Keratinocyte (primary cell): ENCODE data around the gene UTF1. TPM values are rescaled to one million over a fixed set of nuclear protein-coding genes. Genes with fewer than 3 reads are reported as not detected.
A peak's percentile ranks its signal among the peaks of the same experiment; 100 is the strongest.

Experiments
- DNase-seq: peaks from one replicate; pipeline ENCODE4 v3.0.0-alpha.2; 2011; ENCODE audit warnings: low read depth, missing footprints, low spot score
- FAIRE-seq: peaks from 2 replicates; lab custom pipeline; 2011; peaks lifted over from hg19 to GRCh38; lab: Jason Lieb, UNC
- H2AFZ ChIP-seq: 2 replicates; pipeline ENCODE4 v1.6.0; 2012; ENCODE audit warnings: low read length, control low read depth, inconsistent platforms; ENCODE audit not compliant: control insufficient read depth
- H3K27ac ChIP-seq: 2 replicates; pipeline ENCODE4 v1.5.1; 2011; ENCODE audit warnings: low read length; ENCODE audit not compliant: control insufficient read depth, insufficient read depth
- H3K27me3 ChIP-seq: 3 replicates; pipeline ENCODE4 v1.6.0; 2011; ENCODE audit warnings: low read length; ENCODE audit not compliant: control insufficient read depth, insufficient read depth; ENCODE audit errors: extremely low read depth
- H3K36me3 ChIP-seq, 2 experiments: 2 replicates in 1 of 2; 3 replicates in 1 of 2; pipeline ENCODE4 v1.5.1; 2011; ENCODE audit warnings: low read length in 2 of 2, mild to moderate bottlenecking in 1 of 2; ENCODE audit not compliant: control insufficient read depth in 2 of 2, insufficient read depth in 2 of 2; ENCODE audit errors: extremely low read depth in 1 of 2
- H3K4me1 ChIP-seq: 3 replicates; pipeline ENCODE4 v1.5.1; 2011; ENCODE audit warnings: low read length; ENCODE audit not compliant: control insufficient read depth, insufficient read depth; ENCODE audit errors: extremely low read depth
- H3K4me2 ChIP-seq: 3 replicates; pipeline ENCODE4 v1.6.0; 2011; ENCODE audit warnings: low read depth, low read length; ENCODE audit not compliant: control insufficient read depth, insufficient read depth; ENCODE audit errors: extremely low read depth
- H3K4me3 ChIP-seq, 3 experiments: fragments of 200-600 bp in 1 of 3; sonication (generic) in 1 of 3; 2 replicates in 2 of 3; 3 replicates in 1 of 3; pipeline ENCODE4 v1.5.1; 2011 to 2016; ENCODE audit warnings: low read length in 3 of 3, mild to moderate bottlenecking in 3 of 3, control low read depth in 2 of 3, inconsistent platforms in 1 of 3, low read depth in 1 of 3, mixed read lengths in 1 of 3, mixed run types in 1 of 3, moderate library complexity in 1 of 3; ENCODE audit not compliant: control insufficient read depth in 2 of 3, insufficient read depth in 2 of 3; ENCODE audit errors: extremely low read depth in 1 of 3
- H3K79me2 ChIP-seq: 2 replicates; pipeline ENCODE4 v1.6.0; 2012; ENCODE audit warnings: low read length; ENCODE audit not compliant: control insufficient read depth, insufficient read depth
- H3K9ac ChIP-seq: 3 replicates; pipeline ENCODE4 v1.6.0; 2011; ENCODE audit warnings: low read length; ENCODE audit not compliant: control insufficient read depth, insufficient read depth; ENCODE audit errors: extremely low read depth
- H3K9me1 ChIP-seq: 3 replicates; pipeline ENCODE4 v1.6.0; 2011; ENCODE audit warnings: low read length; ENCODE audit not compliant: control insufficient read depth, insufficient read depth; ENCODE audit errors: extremely low read depth
- H3K9me3 ChIP-seq: 2 replicates; pipeline ENCODE4 v1.5.1; 2012; ENCODE audit warnings: low read depth, low read length; ENCODE audit not compliant: control insufficient read depth
- H4K20me1 ChIP-seq: 3 replicates; pipeline ENCODE4 v1.6.0; 2011; ENCODE audit warnings: low read length; ENCODE audit not compliant: control insufficient read depth, insufficient read depth; ENCODE audit errors: extremely low read depth
- EZH2 ChIP-seq: IDR thresholded peaks from one replicate; pipeline ENCODE4 v1.6.1; 2012; ENCODE audit warnings: inconsistent platforms, mild to moderate bottlenecking, low read length, moderate library complexity
- dilution Hi-C: fragments of 300-500 bp; cut with MboI; formaldehyde crosslinking; loops from one replicate; pipeline ENCODE4 v1.7.0; 2020; ENCODE audit warnings: low sequenced_read_pairs; ENCODE audit not compliant: extremely low pct_ligation_motif_present
- polyA plus RNA-seq, 5 experiments: library from polyadenylated mRNA; depleted of rRNA in 3 of 5; stranded (reverse) in 3 of 5; stranded (forward) in 1 of 5; unstranded in 1 of 5; fragments of >200 nt; gene quantifications; 1 replicate in 1 of 5; 2 replicates in 3 of 5; 3 replicates in 1 of 5; pipeline versions ENCODE4 v1.2.1 to v1.2.3, GENCODE V29; 2011 to 2012; ENCODE audit warnings: missing spikeins in 2 of 5, low read depth in 1 of 5, low replicate concordance in 1 of 5
- TF ChIP-seq, protein P1 (sequence below), 3 experiments: IDR thresholded peaks in 1 of 3; conservative IDR thresholded peaks in 1 of 3; optimal IDR thresholded peaks in 1 of 3; 2 replicates in 2 of 3; 3 replicates in 1 of 3; pipeline versions ENCODE3 to v1.5.1; 2011; ENCODE audit warnings: low read length in 3 of 3, mild to moderate bottlenecking in 3 of 3, moderate library complexity in 2 of 3, control low read depth in 1 of 3, inconsistent platforms in 1 of 3; ENCODE audit not compliant: insufficient read depth in 2 of 3; ENCODE audit errors: extremely low read depth in 1 of 3

Gene UTF1
- polyA plus RNA-seq, 1 donor (not counting 4 experiments of a cell fraction or from before 2014, with no cell fraction given) = not detected

DNA sequence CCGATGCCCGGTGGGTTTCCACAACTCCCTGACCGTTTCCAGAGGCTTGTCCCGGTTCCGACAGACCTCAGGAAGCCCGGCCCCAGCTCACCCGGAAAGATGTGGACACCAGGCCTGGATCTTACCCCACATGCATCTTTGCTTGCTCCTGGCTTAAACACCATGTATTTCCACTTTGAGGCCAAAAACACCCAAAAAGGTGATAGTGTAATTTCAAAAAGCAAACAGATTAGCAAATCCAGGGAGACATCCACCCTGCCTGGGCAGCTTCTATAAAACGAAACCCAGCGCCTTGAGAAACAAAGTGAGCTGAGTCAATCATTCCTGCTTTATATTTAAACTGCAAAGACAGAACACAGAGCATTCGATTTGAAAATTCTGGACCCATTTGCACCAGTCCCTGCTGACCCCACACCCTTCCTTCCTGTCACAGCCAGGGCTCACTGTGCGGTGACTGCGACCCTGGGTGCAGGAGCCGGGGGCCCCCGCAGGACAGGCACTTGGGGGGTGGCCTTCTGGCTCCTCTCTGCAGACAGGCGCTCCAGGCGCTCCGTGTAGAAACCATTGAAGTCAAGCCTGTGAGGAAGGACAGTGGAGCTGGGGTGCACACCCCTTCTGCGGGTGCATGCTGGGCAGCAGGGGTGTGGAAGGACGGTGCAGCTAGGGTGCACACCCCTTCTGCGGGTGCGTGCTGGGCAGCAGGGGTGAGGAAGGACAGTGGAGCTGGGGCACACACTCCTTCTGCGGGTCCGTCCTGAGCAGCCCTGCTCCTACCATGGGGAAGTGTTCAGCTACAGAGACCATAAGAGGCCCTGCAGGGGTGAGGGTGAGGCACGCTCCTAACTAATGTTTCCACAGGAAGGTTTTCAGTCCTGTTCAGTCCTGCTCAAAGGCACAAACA is 49.6 kb downstream of the UTF1 start:
- H3K27ac ChIP-seq = peak overlapping the region; percentile 82
- peak overlapping the region; percentile 65 for H3K9ac ChIP-seq
- H3K4me3 ChIP-seq = no peak overlapping the region
- H3K36me3 ChIP-seq = peaks cover 16 to 31% of the 10 kb centered on the region in 2 experiments
- H3K27me3 ChIP-seq = no peaks in the 10 kb centered on the region
- peak overlapping the region; percentile 86 for H3K4me2 ChIP-seq
- H3K79me2 ChIP-seq = peaks cover 18% of the 10 kb centered on the region
- peaks cover 31% of the 10 kb centered on the region for H3K4me1 ChIP-seq
- TF ChIP-seq, protein P1, sequence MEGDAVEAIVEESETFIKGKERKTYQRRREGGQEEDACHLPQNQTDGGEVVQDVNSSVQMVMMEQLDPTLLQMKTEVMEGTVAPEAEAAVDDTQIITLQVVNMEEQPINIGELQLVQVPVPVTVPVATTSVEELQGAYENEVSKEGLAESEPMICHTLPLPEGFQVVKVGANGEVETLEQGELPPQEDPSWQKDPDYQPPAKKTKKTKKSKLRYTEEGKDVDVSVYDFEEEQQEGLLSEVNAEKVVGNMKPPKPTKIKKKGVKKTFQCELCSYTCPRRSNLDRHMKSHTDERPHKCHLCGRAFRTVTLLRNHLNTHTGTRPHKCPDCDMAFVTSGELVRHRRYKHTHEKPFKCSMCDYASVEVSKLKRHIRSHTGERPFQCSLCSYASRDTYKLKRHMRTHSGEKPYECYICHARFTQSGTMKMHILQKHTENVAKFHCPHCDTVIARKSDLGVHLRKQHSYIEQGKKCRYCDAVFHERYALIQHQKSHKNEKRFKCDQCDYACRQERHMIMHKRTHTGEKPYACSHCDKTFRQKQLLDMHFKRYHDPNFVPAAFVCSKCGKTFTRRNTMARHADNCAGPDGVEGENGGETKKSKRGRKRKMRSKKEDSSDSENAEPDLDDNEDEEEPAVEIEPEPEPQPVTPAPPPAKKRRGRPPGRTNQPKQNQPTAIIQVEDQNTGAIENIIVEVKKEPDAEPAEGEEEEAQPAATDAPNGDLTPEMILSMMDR (optimal IDR thresholded peaks at IDR 0.05 in 1 of 3, IDR thresholded peaks at IDR 0.05 in 1 of 3, conservative IDR thresholded peaks at IDR 0.05 in 1 of 3; ENCODE audit: extremely low read depth in 1 of 3, insufficient read depth in 2 of 3, low read length in 3 of 3) = no peak
- no peak for TF ChIP-seq EZH2
- FAIRE-seq = no peak
- dilution Hi-C loops = no loop called here
- H4K20me1 ChIP-seq = no peaks in the 10 kb centered on the region
- H3K9me1 ChIP-seq = no peaks in the 10 kb centered on the region
- H2AFZ ChIP-seq = no peak overlapping the region
- DNase-seq = no peak
- H3K9me3 ChIP-seq = no peaks in the 10 kb centered on the region

DNA sequence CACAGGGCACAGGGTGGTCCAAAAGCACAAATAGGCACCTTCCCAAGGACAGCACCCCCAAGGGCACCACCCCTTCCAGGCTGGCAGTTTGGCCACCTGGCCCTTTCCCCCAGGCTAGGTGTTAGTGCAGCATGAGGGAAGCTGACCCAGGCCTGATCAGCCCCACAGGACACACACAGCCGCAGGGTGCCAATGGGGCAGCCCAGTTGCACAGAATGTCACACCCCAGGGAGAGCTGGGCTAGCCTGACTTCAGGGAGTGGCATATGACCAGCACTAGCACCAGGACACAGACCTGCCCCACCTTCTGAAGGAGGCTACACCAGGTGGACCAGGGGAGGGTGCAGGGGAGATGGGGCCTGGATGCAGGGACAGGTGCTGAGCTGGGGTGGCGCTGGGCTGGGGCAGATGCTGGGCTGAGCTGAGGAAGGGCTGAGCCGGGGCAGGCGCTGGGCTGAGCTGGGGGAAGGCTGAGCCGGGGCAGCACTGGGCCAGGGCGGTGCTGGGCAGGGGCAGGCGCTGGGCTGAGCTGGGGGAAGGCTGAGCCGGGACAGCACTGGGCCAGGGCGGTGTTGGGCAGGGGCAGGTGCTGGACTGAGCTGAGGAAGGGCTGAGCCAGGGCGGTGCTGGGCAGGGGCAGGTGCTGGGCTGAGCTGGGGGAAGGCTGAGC is 50.5 kb downstream of the UTF1 start:
- Histone ChIP-seq H3K79me2 (peaks cover 11% of the 10 kb centered on the region), H3K4me3 (no peak overlapping the region), H3K4me1 (peaks cover 27% of the 10 kb centered on the region), H2AFZ (no peak overlapping the region), H3K36me3 (peaks cover 19 to 31% of the 10 kb centered on the region in 2 experiments), H3K9ac (no peak overlapping the region), H3K9me1 (no peaks in the 10 kb centered on the region), H3K4me2 (no peak overlapping the region), H3K27me3 (no peaks in the 10 kb centered on the region), H3K9me3 (no peaks in the 10 kb centered on the region), H4K20me1 (no peaks in the 10 kb centered on the region), H3K27ac (no peak overlapping the region)
- dilution Hi-C loops = no loop called here
- TF ChIP-seq EZH2 = no peak
- TF ChIP-seq, protein P1 (optimal IDR thresholded peaks at IDR 0.05 in 1 of 3, IDR thresholded peaks at IDR 0.05 in 1 of 3, conservative IDR thresholded peaks at IDR 0.05 in 1 of 3; ENCODE audit: extremely low read depth in 1 of 3, insufficient read depth in 2 of 3, low read length in 3 of 3) = no peak
- DNase-seq (no peak), FAIRE-seq (no peak)
